Ascending aorta (tissue), 2 donors: Measurements from ENCODE around the gene EIF2S2. TPM values are rescaled to one million over a fixed set of nuclear protein-coding genes. Genes with fewer than 3 reads are reported as not detected.
A peak's percentile ranks its signal among the peaks of the same experiment; 100 is the strongest.

Experiments used
- DNase-seq, 2 donors: peaks; one replicate each; pipeline ENCODE4 v3.0.0-alpha.2; 2019; ENCODE audit warnings: low spot score in 2 of 2
- H3K27ac ChIP-seq, 2 donors: fragments of 200-600 bp; sonication (generic); one replicate each; pipeline ENCODE4 v1.5.1; 2016 to 2017; ENCODE audit warnings: mild to moderate bottlenecking in 1 of 2
- H3K27me3 ChIP-seq: fragments of 200-600 bp; sonication (generic); one replicate; pipeline ENCODE4 v1.5.1; 2017
- H3K36me3 ChIP-seq, 2 donors: fragments of 200-600 bp; sonication (generic); one replicate each; pipeline ENCODE4 v1.5.1; 2016
- H3K4me1 ChIP-seq, 2 donors: fragments of 200-600 bp; sonication (generic); one replicate each; pipeline ENCODE4 v1.5.1; 2016 to 2017; ENCODE audit warnings: mild to moderate bottlenecking in 1 of 2
- H3K4me3 ChIP-seq, 2 donors: fragments of 200-600 bp; sonication (generic); one replicate each; pipeline ENCODE4 v1.5.1; 2016 to 2017; ENCODE audit warnings: mild to moderate bottlenecking in 1 of 2
- H3K9me3 ChIP-seq, 2 donors: fragments of 200-600 bp; sonication (generic); one replicate each; pipeline ENCODE4 v1.5.1; 2016
- intact Hi-C: fragments of 100-400 bp; cut with DNase I; formaldehyde crosslinking; loops from one replicate; pipeline ENCODE4 v1.15.1; 2023
- total RNA-seq: library from RNA; depleted of rRNA; stranded (reverse); fragments of >200 nt; gene quantifications from one replicate; pipeline ENCODE4 v1.1.0, GENCODE V29; 2016
- TF ChIP-seq, protein P1 (sequence below), 3 experiments: fragments of 200-600 bp in 2 of 3; fragments of 450-650 bp in 1 of 3; sonication (generic) in 2 of 3; IDR thresholded peaks; one replicate each; pipeline ENCODE4 v1.5.1; 2016 to 2019; ENCODE audit warnings: antibody characterized with exemption in 3 of 3, mild to moderate bottlenecking in 1 of 3, moderate library complexity in 1 of 3

EIF2S2 gene
- total RNA-seq, 1 donor from 2014 or later, result 19.3 TPM

DNA sequence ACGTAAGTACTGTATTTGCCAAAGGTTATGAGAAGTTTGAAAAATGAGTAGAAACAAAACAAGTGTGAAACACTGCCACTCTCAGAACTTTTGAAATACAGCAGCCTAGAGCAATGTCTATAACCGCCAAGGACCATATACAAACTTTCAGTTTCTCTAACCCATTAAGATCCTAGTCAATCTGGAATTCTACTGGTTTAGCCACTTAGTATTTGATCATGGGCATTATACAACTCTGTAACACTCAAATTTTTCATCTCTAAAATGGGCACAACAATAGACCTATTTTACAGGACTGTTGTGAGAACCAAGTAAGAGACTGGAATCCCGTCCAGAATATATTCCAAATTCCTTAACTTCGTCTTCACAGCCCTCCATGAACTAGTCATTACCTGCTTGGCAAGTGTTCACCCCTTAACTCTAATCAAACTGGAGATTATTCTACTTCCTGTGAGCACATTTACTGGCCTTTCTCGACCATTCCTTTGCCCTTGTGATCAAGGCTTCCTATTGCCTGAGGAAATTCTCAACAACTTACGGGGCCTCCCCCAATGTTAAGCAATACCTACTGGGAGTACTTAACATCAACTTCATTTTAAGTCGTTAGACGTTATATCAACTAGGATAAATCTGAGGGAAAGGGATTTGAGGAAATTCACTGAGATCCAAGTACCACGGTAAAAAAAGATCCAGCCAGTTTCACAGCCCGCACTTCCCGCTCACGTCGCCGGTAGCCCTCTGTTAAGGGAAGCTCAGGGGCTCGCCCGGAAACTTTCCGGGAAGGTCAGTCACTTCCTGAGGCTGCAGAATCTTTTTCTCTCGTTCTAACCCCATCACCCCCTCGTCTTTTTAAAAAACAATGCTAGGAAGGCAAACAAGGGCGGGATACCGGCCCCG is 1.1 kb downstream of the EIF2S2 start:
- H3K4me3 ChIP-seq, result peak overlapping the region; percentile 79 to 95
- H3K27ac ChIP-seq, result peak overlapping the region; percentile 94 to 99
- H3K9me3 ChIP-seq, result no peaks in the 10 kb centered on the region
- no peaks in the 10 kb centered on the region for H3K27me3 ChIP-seq
- TF ChIP-seq, protein P1, sequence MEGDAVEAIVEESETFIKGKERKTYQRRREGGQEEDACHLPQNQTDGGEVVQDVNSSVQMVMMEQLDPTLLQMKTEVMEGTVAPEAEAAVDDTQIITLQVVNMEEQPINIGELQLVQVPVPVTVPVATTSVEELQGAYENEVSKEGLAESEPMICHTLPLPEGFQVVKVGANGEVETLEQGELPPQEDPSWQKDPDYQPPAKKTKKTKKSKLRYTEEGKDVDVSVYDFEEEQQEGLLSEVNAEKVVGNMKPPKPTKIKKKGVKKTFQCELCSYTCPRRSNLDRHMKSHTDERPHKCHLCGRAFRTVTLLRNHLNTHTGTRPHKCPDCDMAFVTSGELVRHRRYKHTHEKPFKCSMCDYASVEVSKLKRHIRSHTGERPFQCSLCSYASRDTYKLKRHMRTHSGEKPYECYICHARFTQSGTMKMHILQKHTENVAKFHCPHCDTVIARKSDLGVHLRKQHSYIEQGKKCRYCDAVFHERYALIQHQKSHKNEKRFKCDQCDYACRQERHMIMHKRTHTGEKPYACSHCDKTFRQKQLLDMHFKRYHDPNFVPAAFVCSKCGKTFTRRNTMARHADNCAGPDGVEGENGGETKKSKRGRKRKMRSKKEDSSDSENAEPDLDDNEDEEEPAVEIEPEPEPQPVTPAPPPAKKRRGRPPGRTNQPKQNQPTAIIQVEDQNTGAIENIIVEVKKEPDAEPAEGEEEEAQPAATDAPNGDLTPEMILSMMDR (IDR thresholded peaks at IDR 0.05), result no peak
- peaks cover 0 to 23% of the 10 kb centered on the region in 2 donors for H3K4me1 ChIP-seq
- H3K36me3 ChIP-seq, result peaks cover 4 to 10% of the 10 kb centered on the region in 2 donors
- DNase-seq, result no peak
- intact Hi-C loops, result loop anchor here (5.0 to 10.0 kb wide), 3 partner anchors 439 to 666 kb away; partner anchors contain the start of genes NECAB3, SNTA1 and TP53INP2

DNA sequence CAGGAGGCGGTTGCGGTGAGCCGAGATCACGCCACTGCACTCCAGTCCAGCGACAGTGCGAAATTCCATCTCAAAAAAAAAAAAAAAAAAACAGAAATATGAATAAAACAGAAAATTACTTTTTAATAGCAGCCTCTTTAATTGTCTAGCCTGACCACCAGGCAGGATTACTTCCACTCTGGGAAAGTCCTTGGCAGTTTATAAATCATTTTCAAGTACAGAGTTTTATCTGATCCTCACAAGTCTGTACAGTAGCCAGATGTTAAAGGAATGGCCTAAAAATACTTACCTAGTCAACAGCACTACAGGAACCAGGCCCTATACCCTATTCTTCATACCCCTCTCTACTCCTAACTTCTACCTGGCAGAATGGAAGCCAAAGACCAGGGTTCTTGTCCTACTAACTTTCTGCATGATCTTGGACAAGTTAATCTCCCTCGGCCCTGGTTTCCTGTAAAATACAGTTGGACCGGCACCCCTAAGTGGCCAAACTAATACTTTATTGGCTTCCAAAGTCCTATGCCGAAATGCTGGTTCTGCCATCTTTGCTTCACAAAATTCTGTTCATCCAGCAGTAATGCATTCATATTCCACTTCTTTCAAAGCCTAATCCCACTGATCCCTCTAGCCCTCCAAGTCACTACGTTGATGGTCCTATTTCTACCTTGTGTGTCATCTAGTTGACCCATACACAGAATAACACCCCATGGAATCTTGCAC is 1.9 kb downstream of the EIF2S2 start:
- Histone ChIP-seq H3K4me1 (peaks cover 0 to 23% of the 10 kb centered on the region in 2 donors), H3K36me3 (peaks cover 6 to 14% of the 10 kb centered on the region in 2 donors), H3K27me3 (no peaks in the 10 kb centered on the region), H3K9me3 (no peaks in the 10 kb centered on the region), H3K27ac (peak overlapping the region in 1 of 2 donors; percentile 99), H3K4me3 (peak overlapping the region; percentile 79 to 95)
- intact Hi-C loops, result loop anchor here (5.0 to 10.0 kb wide), 3 partner anchors 438 to 665 kb away; partner anchors contain the start of genes NECAB3, SNTA1 and TP53INP2
- no peak for DNase-seq
- TF ChIP-seq, protein P1 (IDR thresholded peaks at IDR 0.05), result no peak

GRCh38 chr20:34109442-34109841 is 2.6 kb downstream of the EIF2S2 start:
- TF ChIP-seq, protein P1 (IDR thresholded peaks at IDR 0.05), result no peak
- Histone ChIP-seq H3K4me1 (peaks cover 0 to 23% of the 10 kb centered on the region in 2 donors), H3K27me3 (no peaks in the 10 kb centered on the region), H3K36me3 (peaks cover 13 to 21% of the 10 kb centered on the region in 2 donors), H3K4me3 (peak overlapping the region in 1 of 2 donors; percentile 9), H3K9me3 (no peaks in the 10 kb centered on the region), H3K27ac (no peak overlapping the region)
- intact Hi-C loops, result no loop called here
- DNase-seq, result no peak

DNA sequence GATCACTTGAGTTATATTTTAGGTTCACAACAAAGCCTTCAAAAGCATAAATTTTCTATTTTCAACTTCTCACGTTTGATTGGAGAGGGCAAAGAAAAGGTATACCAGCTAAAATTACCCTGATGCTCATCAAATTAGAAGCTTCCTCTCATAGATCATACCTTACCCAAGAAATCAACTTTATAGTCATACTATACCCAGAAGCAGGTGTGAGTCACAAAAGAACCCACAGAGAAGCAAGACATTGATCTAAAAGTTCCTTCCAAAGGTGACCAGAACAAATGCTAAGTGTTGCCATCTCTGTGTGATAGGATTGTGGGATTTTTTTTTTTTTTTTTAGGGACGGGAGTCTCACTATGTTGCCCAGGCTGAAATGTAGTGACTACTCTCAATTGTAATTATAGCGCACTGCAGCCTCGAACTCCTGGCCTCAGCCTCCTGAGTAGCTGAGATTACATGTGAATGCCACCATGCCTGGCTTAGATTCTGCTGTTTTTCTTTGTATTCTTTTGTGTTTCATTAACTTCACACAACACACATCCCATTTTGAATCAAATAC is 3.3 kb downstream of the EIF2S2 start:
- Histone ChIP-seq H3K4me1 (peaks cover 0 to 23% of the 10 kb centered on the region in 2 donors), H3K27ac (no peak overlapping the region), H3K36me3 (peaks cover 20 to 29% of the 10 kb centered on the region in 2 donors), H3K4me3 (peak overlapping the region in 1 of 2 donors; percentile 9), H3K27me3 (no peaks in the 10 kb centered on the region), H3K9me3 (no peaks in the 10 kb centered on the region)
- intact Hi-C loops, result no loop called here
- no peak for DNase-seq
- TF ChIP-seq, protein P1 (IDR thresholded peaks at IDR 0.05), result no peak

GRCh38 chr20:34105978-34106675 is 5.9 kb downstream of the EIF2S2 start:
- Histone ChIP-seq H3K27me3 (no peaks in the 10 kb centered on the region), H3K36me3 (peaks cover 37 to 54% of the 10 kb centered on the region in 2 donors), H3K4me3 (no peak overlapping the region), H3K27ac (no peak overlapping the region), H3K9me3 (no peaks in the 10 kb centered on the region), H3K4me1 (peaks cover 0 to 23% of the 10 kb centered on the region in 2 donors)
- intact Hi-C loops, result no loop called here
- DNase-seq, result no peak
- TF ChIP-seq, protein P1 (IDR thresholded peaks at IDR 0.05), result no peak
